Ishikawa (cell line): Measurements from ENCODE around the gene SMTNL1.

Source experiments
- CEBPB ChIP-seq: IDR thresholded peaks from 2 replicates; pipeline ENCODE4 v1.6.1; 2012
- CREB1 ChIP-seq: IDR thresholded peaks from 2 replicates; pipeline ENCODE4 v1.6.1; 2012; ENCODE audit warnings: low read depth
- EGR1 ChIP-seq: IDR thresholded peaks from 2 replicates; pipeline ENCODE4 v1.6.1; 2012
- EP300 ChIP-seq: IDR thresholded peaks from 2 replicates; pipeline ENCODE4 v1.6.1; 2012; ENCODE audit warnings: borderline replicate concordance
- FOXM1 ChIP-seq: IDR thresholded peaks from 2 replicates; pipeline ENCODE4 v1.6.1; 2012; ENCODE audit warnings: low read depth, borderline replicate concordance
- MAX ChIP-seq: IDR thresholded peaks from 2 replicates; pipeline ENCODE4 v1.6.1; 2012
- NFIC ChIP-seq: IDR thresholded peaks from 2 replicates; pipeline ENCODE4 v1.6.1; 2012
- RAD21 ChIP-seq: IDR thresholded peaks from 2 replicates; pipeline ENCODE4 v1.6.1; 2012; ENCODE audit warnings: low read depth
- REST ChIP-seq: IDR thresholded peaks from 2 replicates; pipeline ENCODE4 v1.6.1; 2012; ENCODE audit warnings: low read depth, mild to moderate bottlenecking
- TAF1 ChIP-seq: IDR thresholded peaks from 2 replicates; pipeline ENCODE4 v1.6.1; 2012; ENCODE audit warnings: low read depth, mild to moderate bottlenecking
- TCF12 ChIP-seq: IDR thresholded peaks from 2 replicates; pipeline ENCODE4 v1.6.1; 2012; ENCODE audit warnings: low read depth
- TEAD4 ChIP-seq: IDR thresholded peaks from 2 replicates; pipeline ENCODE4 v1.6.1; 2012
- USF1 ChIP-seq: IDR thresholded peaks from 2 replicates; pipeline ENCODE4 v1.6.1; 2012
- YY1 ChIP-seq: IDR thresholded peaks from 2 replicates; pipeline ENCODE4 v1.6.1; 2012; ENCODE audit warnings: low read depth
- ZBTB7A ChIP-seq: IDR thresholded peaks from 2 replicates; pipeline ENCODE4 v1.6.1; 2012; ENCODE audit warnings: low read depth

The SMTNL1 gene

GRCh38 chr11:57508341-57509170, 28.8 kb upstream of the SMTNL1 start:
- TF ChIP-seq CREB1 (no peak), USF1 (no peak), MAX (no peak), TCF12 (no peak)

GRCh38 chr11:57511741-57512430, 25.5 kb upstream of the SMTNL1 start:
- TF ChIP-seq RAD21 (no peak), NFIC (no peak), TAF1 (no peak), REST (no peak), CREB1 (no peak), CEBPB (no peak), MAX (no peak), TCF12 (no peak), YY1 (no peak), ZBTB7A (no peak), USF1 (no peak), TEAD4 (no peak), FOXM1 (no peak), EP300 (no peak), EGR1 (no peak)

GRCh38 chr11:57512646-57513451, 24.5 kb upstream of the SMTNL1 start:
- TF ChIP-seq CEBPB (no peak), REST (no peak), TCF12 (no peak), ZBTB7A (no peak), EGR1 (no peak), FOXM1 (no peak), NFIC (no peak), TEAD4 (no peak), YY1 (no peak)

- TF ChIP-seq EGR1: no peak
- TF ChIP-seq ZBTB7A: no peak
- TF ChIP-seq NFIC: no peak
- no peak for TF ChIP-seq CEBPB
- no peak for TF ChIP-seq REST
- no peak for TF ChIP-seq USF1
- no peak for TF ChIP-seq TCF12
- TF ChIP-seq FOXM1: no peak
- TF ChIP-seq YY1: no peak
- TF ChIP-seq RAD21: no peak
- no peak for TF ChIP-seq TAF1
- TF ChIP-seq MAX: no peak
- no peak for TF ChIP-seq CREB1
- TF ChIP-seq TEAD4: no peak
- TF ChIP-seq EP300: no peak
Measured at GRCh38 chr11:57513452-57513795, 24.0 kb upstream of the SMTNL1 start.
